HG02852 (cell line): ENCODE data around the gene PER3.
"Not testable (repeated sequence)": the region's sequence is repeated elsewhere in the genome, so short reads cannot be mapped to it uniquely, and the experiment has no call there.

Experiments
- ATAC-seq: cut with Tn5 transposase; IDR thresholded peaks from one replicate; pipeline ENCODE4 v1.9.1; 2021; ENCODE audit warnings: mild to moderate bottlenecking, moderate library complexity; ENCODE audit not compliant: unreplicated experiment

Gene PER3

DNA sequence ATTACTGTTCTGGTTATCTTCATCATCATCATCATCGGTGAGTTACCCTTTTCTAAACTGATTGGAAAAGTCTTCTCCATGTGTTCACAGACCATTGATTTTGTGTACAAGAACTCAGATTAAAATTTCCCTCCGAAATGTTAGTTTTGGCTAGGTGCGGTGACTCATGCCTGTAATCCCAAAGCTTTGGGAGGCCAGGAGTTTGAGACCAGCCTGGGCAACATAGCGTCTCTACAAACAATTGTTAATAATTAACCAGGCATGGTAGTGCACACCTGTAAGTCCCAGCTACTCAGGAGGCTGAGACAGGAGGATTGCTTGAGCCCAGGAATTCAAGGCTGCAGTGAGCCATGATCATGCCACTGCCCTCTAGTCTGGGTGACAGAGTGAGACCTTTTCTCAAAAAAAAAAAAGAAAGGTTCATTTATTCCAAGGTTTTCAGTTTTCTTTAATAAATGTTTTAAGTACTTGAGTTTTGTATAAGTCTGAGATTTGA is 5.9 kb upstream of the PER3 start:
- no peak for ATAC-seq

DNA sequence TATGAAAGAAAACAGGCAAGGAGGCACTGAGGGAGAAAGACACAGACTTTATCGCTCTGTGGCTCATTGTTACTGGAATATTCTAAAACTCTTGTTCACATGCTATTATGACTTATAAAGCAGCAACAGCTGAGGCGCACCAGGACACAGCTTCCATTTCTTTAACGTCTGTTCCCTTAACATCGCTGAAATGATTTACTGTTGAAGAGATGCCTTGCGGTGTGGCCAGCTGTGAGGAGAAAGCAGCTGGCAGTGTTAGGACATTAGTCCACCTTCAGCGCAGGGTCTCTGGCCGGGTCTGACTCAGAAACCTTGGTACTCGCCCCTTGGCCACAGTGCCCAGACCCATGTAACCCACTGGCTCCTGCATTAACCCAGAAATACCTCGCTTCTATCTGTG is 3.1 kb upstream of the PER3 start:
- ATAC-seq: no peak

DNA sequence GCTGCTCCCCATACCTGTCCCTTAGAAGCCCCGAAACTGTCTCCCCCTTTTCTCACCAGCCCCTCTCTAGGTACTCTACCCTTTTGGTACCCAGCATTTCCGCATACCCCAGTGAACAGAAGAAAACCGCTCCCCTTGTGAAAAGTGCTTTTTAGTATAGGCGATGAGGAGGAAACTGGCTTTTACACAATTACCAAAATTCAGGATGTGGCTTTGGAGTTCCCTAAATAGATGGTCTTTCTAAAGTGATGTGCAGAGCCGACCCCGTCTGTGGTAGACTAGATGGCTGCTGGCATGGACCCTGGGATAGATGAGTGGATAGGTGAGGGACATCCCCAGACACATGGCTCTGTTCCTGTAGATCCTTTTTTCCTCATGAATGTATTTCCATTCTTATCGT is 2.6 kb upstream of the PER3 start:
- no peak for ATAC-seq

DNA sequence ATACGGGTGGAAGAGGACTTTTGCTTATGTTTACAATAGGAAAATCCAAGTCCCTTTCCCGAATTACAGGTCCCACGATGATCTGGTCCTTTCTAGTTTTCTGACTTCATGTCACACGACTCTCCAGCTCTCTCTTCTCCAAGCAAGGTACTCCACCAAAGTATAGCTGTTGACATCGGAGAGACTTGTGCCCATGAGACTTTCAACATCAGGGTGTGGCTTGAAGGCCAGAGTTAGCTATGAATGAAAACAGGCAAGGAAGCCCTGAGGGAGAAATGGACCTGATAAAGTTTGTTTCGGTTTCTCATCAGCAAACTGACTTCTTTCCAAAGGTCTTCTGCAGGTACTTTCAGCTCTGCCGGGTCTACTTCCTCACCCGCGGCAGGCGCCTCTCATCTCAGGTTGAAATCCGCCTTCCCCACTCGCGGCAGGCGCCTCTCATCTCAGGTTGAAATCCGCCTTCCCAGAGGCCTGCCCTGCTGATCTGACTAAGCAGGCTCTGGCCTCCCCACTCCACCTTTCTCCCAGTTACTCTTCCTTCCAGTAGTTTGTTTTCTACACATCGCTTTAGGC is 2.1 kb upstream of the PER3 start:
- no peak for ATAC-seq

DNA sequence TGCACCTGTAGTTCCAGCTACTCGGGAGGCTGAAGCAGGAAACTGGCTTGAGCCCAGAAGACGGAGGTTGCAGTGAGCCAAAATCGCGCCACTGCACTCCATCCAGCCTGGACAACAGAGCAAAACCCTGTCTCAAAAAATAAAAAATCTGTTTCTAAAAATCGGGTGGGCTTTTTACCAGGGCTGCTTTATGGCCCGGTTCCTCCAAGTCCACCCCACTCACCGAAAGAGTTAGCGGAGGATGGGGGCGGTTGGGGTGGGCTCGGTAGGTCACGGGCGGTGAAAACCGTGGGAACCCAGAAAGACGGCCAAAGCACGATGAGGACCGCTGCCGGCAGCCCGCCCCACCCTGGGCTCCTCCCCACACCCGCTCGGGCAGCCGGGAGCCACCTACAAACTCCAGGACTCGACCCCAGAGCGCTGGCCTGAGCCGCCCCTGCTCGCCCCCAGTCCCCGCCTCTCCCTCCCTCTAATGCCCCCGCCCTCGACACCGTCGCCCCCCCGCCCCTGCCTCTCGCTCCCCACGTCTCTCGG is 846 bp upstream of the PER3 start:
- no peak for ATAC-seq

DNA sequence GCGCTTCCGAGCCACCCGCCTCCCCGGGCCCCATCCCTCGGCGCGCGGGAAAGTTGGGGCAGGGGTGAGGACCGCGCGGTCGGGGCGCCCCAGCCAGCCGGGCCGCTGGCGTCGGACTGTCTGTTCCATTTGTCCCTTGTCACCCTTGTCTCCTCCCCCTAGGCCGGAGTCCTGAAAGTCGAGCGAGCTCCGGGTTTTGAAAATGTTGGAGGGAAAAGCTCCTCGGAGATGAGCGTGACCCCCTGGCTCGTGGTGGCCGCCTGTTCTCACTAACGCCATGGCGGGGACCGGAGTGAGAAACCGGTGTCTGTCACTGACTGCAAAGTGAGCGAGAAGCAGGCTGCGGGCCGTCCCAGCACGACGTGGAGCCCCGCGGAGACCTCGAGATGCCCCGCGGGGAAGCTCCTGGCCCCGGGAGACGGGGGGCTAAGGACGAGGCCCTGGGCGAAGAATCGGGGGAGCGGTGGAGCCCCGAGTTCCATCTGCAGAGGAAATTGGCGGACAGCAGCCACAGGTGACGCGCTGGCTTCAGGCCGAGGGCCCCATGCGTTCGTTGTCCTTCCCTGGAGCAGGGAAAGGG is 491 bp downstream of the PER3 start:
- ATAC-seq: no peak

DNA sequence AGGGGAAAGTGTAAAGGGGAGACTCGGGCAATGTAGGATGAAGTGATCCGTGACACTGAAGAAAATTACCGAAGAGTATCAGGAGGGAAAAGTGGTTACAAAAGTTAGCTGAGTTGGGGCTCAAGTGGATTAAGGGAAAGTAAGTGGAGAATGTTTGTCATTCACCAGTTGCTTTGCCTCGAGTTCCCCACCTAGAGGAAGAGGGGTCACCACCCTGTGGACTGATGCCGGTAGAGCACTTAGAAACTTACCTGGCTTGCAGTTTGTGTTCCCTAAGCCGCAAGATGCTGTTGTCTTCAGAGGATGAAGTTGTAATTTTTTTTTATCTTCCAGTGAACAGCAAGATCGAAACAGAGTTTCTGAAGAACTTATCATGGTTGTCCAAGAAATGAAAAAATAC is 1.0 kb downstream of the PER3 start:
- ATAC-seq: no peak

DNA sequence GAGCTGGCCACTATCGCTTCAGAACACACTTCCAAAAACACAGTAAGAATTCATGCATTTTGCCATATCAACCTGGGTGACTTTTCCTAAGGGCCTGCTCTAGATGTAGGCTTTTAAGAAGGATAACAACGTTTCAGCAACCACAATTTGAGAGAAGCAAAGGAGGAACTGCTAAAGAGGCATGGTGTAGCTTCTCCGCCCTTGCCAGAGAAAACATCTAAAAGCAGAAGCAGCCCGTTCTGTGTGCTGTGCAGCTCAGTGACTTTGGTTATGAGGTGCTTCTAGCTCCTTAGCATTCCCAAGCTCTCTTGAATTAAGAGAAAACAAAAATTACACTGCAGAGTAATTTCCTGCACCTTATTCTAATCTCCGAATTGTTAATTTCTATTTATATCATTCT is 2.7 kb downstream of the PER3 start:
- ATAC-seq: no peak

DNA sequence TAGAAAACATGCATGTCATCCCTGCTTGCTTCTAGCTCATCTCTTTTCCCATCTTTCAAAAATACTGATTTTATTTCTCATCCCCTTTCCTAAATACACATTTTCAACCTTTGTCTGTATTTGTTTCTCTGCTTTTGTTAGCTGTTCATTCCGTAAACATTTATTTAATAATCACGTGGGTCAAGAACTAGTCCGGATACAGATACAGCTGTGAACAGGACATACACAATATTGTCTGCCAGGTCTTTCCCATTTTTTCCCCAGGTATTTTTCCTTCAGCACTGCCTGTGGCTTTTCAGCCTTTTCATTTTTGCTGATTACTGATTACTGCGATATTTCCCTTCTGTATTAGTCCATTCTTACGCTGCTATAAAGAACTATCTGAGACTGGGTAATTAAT is 5.7 kb downstream of the PER3 start:
- ATAC-seq: no peak

DNA sequence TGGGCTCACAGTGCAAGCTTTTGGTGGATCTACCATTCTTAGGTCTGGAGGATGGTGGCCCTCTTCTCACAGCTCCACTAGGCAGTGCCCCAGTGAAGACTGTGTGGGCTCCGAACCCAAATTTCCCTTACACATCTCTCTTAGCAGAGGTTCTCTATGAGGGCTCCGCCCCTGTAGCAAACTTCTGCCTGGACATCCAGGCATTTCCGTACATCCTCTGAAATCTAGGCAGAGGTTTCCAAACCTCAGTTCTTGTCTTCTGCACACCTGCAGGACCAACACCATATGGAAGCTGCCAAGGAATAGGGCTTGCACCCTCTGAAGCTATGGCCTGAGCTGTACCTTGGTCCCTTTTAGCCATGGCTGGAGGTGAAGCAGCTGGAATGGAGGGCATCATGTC is 6.9 kb downstream of the PER3 start:
- ATAC-seq: not testable (repeated sequence)

DNA sequence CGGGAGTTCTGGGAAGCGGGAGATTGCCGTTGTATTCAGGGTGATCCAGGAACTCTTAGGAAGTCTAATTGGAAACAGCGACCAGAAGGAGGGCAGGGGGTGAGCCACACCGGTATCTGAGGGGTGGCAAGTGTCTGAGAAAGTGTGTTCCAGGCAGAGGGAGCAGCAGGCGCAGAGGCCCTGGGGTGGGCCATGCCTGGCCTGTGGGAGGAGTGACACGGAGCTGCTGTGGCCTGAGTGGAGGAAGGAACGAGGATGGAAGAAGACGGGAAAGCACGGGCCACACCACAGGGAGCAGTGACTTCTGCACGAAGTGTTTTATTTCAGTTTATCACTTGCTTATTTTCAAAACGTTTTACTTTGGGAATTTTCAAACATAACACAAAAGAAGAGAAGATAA is 11.3 kb downstream of the PER3 start:
- no peak for ATAC-seq

DNA sequence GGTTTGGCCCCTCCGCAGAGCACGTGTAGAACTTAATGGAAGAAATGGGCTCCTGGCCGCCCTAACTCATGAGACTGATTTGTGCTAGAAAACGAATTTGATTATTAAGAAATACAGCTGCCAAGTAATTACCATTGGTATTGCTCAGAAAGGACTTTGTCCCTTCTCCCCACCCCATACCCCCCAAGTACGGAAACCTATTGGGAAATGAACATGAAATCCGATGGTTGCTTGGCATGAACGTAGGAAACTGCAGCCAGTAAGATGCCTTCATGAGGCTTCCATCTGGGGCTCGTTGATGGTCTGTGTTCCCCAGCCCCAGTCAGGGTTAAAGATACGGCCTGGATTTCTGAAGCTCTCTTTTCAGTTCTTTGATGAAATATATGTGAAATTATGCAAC is 21.4 kb downstream of the PER3 start:
- no peak for ATAC-seq

DNA sequence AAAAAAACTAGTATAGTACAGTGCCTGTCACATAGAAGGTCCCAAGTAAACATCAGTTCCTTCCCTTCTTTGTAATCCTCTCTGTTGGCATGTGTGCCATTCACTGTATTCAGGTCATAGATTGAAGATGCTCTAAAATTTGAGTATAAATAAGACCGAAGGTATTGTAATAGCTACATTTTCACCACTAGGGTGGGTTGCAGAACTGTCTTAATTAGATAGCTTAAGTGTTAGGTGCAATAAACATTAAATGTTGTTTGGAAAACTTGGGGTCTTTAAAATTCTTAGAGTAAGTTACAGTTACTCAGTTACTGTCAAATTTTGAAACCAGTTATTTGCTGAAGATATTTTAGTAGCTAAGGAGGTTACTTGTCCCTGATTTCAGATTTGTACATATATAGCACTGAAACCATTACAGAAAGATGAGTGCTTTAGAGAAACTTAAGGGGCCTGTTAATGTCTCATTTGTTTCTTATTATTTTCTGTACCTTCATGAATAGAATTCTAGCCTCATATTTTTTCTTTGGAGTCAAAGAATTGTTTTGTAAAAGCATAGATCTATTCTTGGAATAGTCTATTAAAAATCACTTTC is 24.3 kb downstream of the PER3 start:
- ATAC-seq: no peak

DNA sequence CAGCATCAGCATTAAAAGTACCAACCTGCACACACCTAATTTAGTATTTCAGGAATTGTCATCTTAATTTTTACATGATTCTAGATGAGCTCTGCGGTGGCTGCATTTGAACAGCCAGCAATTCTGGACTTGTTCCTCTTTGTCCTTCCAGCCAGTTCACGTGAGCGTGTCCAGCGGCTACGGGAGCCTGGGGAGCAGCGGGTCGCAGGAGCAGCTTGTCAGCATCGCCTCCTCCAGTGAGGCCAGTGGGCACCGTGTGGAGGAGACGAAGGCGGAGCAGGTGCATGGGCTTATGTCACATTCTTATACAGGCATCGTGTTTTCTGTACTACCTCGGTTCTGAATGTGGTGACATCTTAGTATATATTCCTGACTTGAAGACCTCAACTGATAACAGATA is 25.7 kb downstream of the PER3 start:
- no peak for ATAC-seq

DNA sequence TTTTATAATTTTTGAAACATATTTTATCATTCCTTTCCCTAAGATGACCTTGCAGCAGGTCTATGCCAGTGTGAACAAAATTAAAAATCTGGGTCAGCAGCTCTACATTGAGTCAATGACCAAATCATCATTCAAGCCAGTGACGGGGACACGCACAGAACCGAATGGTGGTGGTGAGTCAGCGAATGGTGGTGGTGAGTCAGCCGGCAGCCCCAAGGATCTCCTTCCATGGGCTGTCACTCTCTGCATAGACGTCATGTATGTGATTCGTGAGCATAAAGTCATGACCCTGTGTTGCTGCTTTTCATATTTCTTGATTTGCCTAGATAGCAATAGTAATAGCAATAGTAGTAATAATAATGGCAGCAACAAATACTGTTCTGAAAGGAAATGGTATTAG is 26.3 kb downstream of the PER3 start:
- ATAC-seq: no peak

DNA sequence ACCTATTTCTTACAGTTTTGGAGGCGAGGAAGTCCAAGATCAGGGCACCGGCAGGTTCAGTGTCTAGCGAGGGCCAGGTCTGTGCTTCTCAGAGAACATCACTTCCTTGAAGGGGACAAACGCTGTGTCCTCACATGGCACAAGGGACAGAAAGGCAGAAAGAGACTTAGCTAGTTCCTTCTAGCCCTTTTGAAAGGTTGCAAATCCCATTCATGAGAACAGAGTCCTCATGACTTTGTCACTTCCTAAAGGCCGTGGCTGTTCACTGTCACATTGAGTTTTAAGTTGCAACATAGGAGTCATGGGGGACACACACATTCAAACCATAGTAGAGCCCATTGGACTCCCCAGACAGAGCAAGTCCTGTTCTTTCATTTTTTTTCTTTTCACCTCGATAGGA is 27.4 kb downstream of the PER3 start:
- ATAC-seq: no peak

DNA sequence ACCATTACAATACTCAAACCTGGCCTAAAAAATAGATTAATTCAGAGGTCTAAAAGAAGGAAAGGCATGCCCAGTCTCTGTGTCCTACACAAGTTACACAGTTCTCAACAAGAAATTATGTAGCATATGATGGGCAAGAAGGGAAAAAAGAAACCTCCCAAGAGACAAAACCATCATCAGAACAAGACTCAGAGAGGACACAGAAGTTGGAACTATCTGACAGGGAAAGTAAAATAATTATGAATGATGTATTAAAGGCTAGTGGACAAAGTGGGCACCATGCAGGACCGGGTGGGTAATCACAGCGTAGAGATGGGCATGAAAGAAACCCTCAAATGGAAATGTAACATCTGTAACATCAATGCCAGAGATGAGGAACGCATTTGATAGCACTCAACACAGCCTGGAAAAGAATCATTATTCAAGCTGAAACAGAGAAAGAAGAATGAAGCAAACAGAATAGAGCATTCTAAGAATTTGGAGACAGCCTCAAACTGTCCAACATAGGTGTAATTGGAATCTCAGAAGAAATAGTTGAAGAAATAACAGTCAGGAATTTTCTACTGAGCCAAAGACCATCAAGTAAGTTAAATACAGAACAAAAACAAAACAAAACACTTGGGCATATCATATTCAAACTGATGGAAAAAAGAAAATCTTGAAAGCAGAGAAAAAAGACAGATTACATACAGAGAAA is 29.7 kb downstream of the PER3 start:
- ATAC-seq: no peak

DNA sequence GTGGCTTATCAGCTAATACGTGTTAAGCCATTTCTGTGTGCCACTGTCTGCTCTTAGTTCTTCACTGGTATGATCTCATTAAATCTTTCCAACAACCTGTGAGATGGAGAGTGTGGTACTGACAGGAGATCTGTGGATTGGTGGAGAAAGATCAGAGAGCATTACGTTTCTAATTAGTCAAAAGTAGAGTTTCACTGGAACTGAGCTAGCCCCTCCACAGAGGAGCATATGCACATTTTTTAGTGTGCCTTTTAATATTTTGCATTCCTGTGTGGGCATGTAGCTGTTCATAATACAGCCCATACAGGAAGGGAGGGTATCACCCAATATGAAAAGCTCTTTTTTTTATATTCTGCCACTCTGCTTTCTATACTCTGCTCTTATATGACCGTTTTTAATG is 37.2 kb downstream of the PER3 start:
- ATAC-seq: no peak

DNA sequence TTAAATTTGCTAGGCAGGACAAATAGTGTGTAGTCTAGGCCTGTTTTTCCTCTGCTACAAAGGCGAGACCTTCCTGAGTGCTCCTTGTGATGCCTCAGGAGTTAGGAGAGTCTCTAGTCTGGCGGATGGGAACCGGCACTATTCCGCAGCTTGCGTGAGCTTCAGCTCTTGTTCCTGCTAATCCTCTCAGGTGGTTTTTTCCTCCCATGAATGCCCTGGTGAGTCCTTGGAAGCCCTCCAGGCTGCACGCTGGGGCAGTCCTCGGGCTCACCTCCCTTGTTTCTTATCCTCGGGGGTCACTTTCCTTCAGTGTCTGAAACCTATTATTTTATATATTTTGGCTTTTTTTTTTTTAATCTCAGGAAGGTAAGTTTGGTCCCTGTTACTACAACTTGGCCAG is 40.6 kb downstream of the PER3 start:
- no peak for ATAC-seq

DNA sequence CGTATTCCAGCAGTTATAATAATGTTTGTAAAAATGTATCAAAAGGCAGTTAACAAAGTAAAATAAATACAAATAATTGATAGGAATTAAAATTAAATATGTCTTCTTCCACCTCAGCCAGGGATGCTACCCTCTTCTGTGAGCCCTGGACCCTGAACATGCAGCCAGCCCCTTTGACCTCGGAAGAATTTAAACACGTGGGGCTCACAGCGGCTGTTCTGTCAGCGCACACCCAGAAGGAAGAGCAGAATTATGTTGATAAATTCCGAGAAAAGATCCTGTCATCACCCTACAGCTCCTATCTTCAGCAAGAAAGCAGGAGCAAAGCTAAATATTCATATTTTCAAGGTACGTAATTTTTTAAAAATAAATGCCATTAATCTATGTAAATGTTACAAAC is 42.3 kb downstream of the PER3 start:
- no peak for ATAC-seq

DNA sequence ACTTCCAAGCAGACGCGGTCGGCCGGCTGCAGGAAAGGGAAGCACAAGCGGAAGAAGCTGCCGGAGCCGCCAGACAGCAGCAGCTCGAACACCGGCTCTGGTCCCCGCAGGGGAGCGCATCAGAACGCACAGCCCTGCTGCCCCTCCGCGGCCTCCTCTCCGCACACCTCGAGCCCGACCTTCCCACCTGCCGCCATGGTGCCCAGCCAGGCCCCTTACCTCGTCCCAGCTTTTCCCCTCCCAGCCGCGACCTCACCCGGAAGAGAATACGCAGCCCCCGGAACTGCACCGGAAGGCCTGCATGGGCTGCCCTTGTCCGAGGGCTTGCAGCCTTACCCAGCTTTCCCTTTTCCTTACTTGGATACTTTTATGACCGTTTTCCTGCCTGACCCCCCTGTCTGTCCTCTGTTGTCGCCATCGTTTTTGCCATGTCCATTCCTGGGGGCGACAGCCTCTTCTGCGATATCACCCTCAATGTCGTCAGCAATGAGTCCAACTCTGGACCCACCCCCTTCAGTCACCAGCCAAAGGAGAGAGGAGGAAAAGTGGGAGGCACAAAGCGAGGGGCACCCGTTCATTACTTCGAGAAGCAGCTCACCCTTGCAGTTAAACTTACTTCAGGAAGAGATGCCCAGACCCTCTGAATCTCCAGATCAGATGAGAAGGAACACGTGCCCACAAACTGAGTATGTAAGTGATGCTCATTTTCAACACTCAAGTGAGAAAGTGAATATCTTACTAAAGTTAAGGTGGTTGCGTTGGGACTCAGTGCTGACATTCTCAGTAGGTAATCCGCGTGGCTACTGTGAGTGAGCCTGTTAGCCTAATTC is 43.2 kb downstream of the PER3 start:
- no peak for ATAC-seq
